ENCODE data around the gene POC1A. TPM values are rescaled to one million over a fixed set of nuclear protein-coding genes. Genes with fewer than 3 reads are reported as not detected.

The POC1A gene
- total and polyA plus RNA-seq, 2 donors (not counting 1 experiment from before 2014, with no cell fraction given): 1.7 to 2.8 TPM

DNA sequence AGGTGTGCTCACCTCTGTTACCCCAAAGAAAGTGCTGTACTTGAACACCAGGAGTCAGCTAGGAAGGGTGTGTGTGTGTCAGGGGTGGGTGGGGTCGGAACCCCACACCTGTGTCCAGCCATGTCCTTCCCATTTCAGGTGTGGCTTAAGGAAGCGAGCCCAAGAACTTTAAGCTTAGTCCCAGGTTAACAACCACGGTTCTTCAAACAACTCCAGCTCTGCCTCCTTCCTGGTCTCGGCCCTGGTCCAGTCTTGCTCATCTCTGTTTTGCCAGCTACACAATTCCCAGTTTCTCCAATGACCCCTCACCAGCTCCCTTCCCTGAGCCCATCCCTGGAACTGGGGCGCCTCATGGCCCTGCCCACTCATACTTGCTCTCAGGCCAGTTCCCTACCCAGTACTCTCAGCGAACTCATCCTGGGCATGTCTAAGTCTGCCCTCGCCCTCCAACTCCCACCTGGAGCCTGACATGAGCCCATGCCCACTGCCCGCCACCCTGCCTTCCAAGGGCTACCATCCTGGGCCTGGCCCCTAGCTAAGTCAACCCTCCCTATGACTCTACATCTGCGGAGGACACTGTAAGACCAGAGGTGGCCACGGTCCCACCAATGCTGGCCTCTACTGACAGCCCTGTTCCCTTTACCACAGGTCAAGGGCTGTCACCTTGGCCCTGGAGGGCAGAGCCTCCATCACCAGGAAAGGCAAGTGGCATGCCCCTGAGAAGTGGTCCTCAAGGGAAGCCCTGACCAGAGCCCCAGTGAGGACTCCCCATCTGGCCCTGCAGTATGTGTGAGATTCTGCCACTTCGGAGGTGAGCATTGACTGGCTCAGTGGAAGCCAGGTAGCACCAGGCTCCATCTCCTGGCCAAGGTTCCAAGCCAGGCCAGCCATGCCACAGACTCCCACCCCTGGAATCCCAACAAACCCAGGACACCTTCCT, 9.2 kb downstream of the POC1A start:
- Mint-ChIP-seq H3K4me1 (peaks cover 5% of the 10 kb centered on the region), H3K9me3 (ENCODE audit: insufficient read depth) (no peaks in the 10 kb centered on the region), H3K27me3 (no peaks in the 10 kb centered on the region), H3K4me3 (no peak overlapping the region), H3K27ac (no peak overlapping the region)
- peaks cover 4 to 5% of the 10 kb centered on the region in 2 donors for H3K4me1 ChIP-seq (ENCODE audit: control insufficient read depth in 2 of 2, insufficient read depth in 2 of 2, low read length in 2 of 2)
- no peak overlapping the region for H3K27ac ChIP-seq (ENCODE audit: low read length in 2 of 2)
- WGBS (ENCODE audit: insufficient coverage): 96% methylated on average over 9 of the region's 11 CpGs
- no peaks in the 10 kb centered on the region for H3K27me3 ChIP-seq (replicated peaks in 1 of 4; ENCODE audit: control extremely low read depth in 1 of 4, control insufficient read depth in 3 of 4, insufficient read depth in 4 of 4, low read length in 3 of 4)
- no peak for DNase-seq
- H3K4me2 ChIP-seq (replicated peaks; ENCODE audit: low read depth, low read length, poor library complexity, severe bottlenecking): no peak overlapping the region
- TF ChIP-seq, protein P1, sequence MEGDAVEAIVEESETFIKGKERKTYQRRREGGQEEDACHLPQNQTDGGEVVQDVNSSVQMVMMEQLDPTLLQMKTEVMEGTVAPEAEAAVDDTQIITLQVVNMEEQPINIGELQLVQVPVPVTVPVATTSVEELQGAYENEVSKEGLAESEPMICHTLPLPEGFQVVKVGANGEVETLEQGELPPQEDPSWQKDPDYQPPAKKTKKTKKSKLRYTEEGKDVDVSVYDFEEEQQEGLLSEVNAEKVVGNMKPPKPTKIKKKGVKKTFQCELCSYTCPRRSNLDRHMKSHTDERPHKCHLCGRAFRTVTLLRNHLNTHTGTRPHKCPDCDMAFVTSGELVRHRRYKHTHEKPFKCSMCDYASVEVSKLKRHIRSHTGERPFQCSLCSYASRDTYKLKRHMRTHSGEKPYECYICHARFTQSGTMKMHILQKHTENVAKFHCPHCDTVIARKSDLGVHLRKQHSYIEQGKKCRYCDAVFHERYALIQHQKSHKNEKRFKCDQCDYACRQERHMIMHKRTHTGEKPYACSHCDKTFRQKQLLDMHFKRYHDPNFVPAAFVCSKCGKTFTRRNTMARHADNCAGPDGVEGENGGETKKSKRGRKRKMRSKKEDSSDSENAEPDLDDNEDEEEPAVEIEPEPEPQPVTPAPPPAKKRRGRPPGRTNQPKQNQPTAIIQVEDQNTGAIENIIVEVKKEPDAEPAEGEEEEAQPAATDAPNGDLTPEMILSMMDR (IDR thresholded peaks at IDR 0.05): no peak
- no peak for TF ChIP-seq EZH2 (IDR thresholded peaks at IDR 0.05; ENCODE audit: borderline replicate concordance, insufficient read depth, low read depth, low read length, poor library complexity, severe bottlenecking)
- no peak overlapping the region for H3K9ac ChIP-seq (ENCODE audit: low read length)
- no peak for ATAC-seq (ENCODE audit: low read depth)
- H3K9me3 ChIP-seq (ENCODE audit: control extremely low read depth in 1 of 3, control insufficient read depth in 2 of 3, insufficient read depth in 1 of 3, low read length in 2 of 3): no peaks in the 10 kb centered on the region
- no peaks in the 10 kb centered on the region for H4K20me1 ChIP-seq (ENCODE audit: control insufficient read depth, insufficient read depth, low read length, poor library complexity, severe bottlenecking)
- ChIA-PET POLR2A (interaction anchor here (0.8 kb wide), 1 partner anchor 87 kb away, joined by 3 read pairs; no protein-coding TSS in a partner anchor), CTCF (interaction anchor here (0.8 to 11.2 kb wide), 19 partner anchors 9 to 302 kb away, joined by 3 to 166 read pairs (median 5); partner anchors contain the start of genes ABHD14B, DUSP7, PARP3 and POC1A)
- H3K36me3 ChIP-seq (replicated peaks in 1 of 2; ENCODE audit: control extremely low read depth in 1 of 2, control insufficient read depth in 1 of 2, extremely low read depth in 1 of 2, insufficient read depth in 2 of 2, low read length in 1 of 2): no peaks in the 10 kb centered on the region
- no peak overlapping the region for H2AFZ ChIP-seq (ENCODE audit: insufficient read depth, low read depth, low read length, poor library complexity, severe bottlenecking)
- no peak overlapping the region for H3K4me3 ChIP-seq (ENCODE audit: control extremely low read depth in 1 of 5, extremely low read depth in 1 of 5, insufficient read depth in 1 of 5, low read depth in 2 of 5, low read length in 4 of 5)
- intact Hi-C loops (cut with micrococcal nuclease): loop anchor here (1.0 to 2.0 kb wide), 4 partner anchors 22 to 203 kb away; partner anchors contain the start of gene PARP3
- peaks cover 3% of the 10 kb centered on the region for H3K79me2 ChIP-seq (ENCODE audit: control insufficient read depth, insufficient read depth, low read length)
